ENCODE measurements around the gene EPHA2. TPM values are rescaled to one million over a fixed set of nuclear protein-coding genes. Genes with fewer than 3 reads are reported as not detected.
A peak's percentile ranks its signal among the peaks of the same experiment; 100 is the strongest.
"Not testable (repeated sequence)": the region's sequence is repeated elsewhere in the genome, so short reads cannot be mapped to it uniquely, and the experiment has no call there.

The EPHA2 gene
- polyA plus RNA-seq, 6 donors from 2014 or later, result not detected

GRCh38 chr1:16168622-16169360 is 12.9 kb upstream of the EPHA2 start:
- Mint-ChIP-seq H3K27ac (peak overlapping the region in 5 of 6 donors; percentile 43 to 91 (median 74)), H3K4me3 (peak overlapping the region; percentile 74 to 90 (median 84)), H3K36me3 (no peaks in the 10 kb centered on the region), H3K9me3 (peaks cover 0 to 1% (median 0%) of the 10 kb centered on the region in 7 donors), H3K4me1 (peaks cover 23 to 36% (median 35%) of the 10 kb centered on the region in 3 donors), H3K27me3 (peaks cover 0 to 21% (median 3%) of the 10 kb centered on the region in 3 donors)
- ATAC-seq (ENCODE audit: low read depth in 2 of 2) (peak; percentile 8 to 26), DNase-seq (no peak)

GRCh38 chr1:16168144-16168495 is 12.3 kb upstream of the EPHA2 start:
- peak overlapping the region; percentile 74 to 90 (median 84) for H3K4me3 Mint-ChIP-seq
- peaks cover 23 to 42% (median 30%) of the 10 kb centered on the region in 3 donors for H3K4me1 Mint-ChIP-seq
- DNase-seq; H3K9me3 Mint-ChIP-seq; H3K36me3 Mint-ChIP-seq; ATAC-seq (ENCODE audit: low read depth in 2 of 2): not testable (repeated sequence)
- H3K27me3 Mint-ChIP-seq, result peaks cover 0 to 15% (median 3%) of the 10 kb centered on the region in 3 donors
- H3K27ac Mint-ChIP-seq, result peak overlapping the region in 5 of 6 donors; percentile 43 to 91 (median 74)

- Mint-ChIP-seq H3K4me1 (peaks cover 25 to 48% (median 30%) of the 10 kb centered on the region in 3 donors), H3K27ac (peak overlapping the region in 2 of 6 donors; percentile 54 to 66), H3K4me3 (peak overlapping the region; percentile 74 to 90 (median 84)), H3K36me3 (no peaks in the 10 kb centered on the region), H3K27me3 (peaks cover 0 to 14% (median 3%) of the 10 kb centered on the region in 3 donors), H3K9me3 (peaks cover 0 to 1% (median 0%) of the 10 kb centered on the region in 7 donors)
- DNase-seq, result peak; percentile 82
- ATAC-seq (ENCODE audit: low read depth in 2 of 2), result peak; percentile 91 to 92
Observed at GRCh38 chr1:16167331-16168143, 11.7 kb upstream of the EPHA2 start.

- Mint-ChIP-seq H3K4me1 (peaks cover 30 to 57% (median 30%) of the 10 kb centered on the region in 3 donors), H3K27ac (peak overlapping the region in 3 of 6 donors; percentile 57 to 80 (median 80)), H3K4me3 (peak overlapping the region in 3 of 8 donors; percentile 7 to 68 (median 50)), H3K9me3 (peaks cover 0 to 1% (median 0%) of the 10 kb centered on the region in 7 donors), H3K36me3 (no peaks in the 10 kb centered on the region), H3K27me3 (peaks cover 0 to 8% (median 3%) of the 10 kb centered on the region in 3 donors)
- no peak for DNase-seq
- ATAC-seq (ENCODE audit: low read depth in 2 of 2), result no peak
Observed at GRCh38 chr1:16166117-16166516, 10.2 kb upstream of the EPHA2 start.

GRCh38 chr1:16165548-16165947 is 9.7 kb upstream of the EPHA2 start:
- peak overlapping the region in 3 of 8 donors; percentile 21 to 50 (median 31) for H3K4me3 Mint-ChIP-seq
- no peak for DNase-seq
- ATAC-seq (ENCODE audit: low read depth in 2 of 2), result no peak
- H3K27ac Mint-ChIP-seq, result peak overlapping the region in 4 of 6 donors; percentile 8 to 70 (median 27)
- H3K4me1 Mint-ChIP-seq, result peaks cover 30 to 56% (median 30%) of the 10 kb centered on the region in 3 donors
- no peaks in the 10 kb centered on the region for H3K36me3 Mint-ChIP-seq
- H3K9me3 Mint-ChIP-seq, result peaks cover 0 to 1% (median 0%) of the 10 kb centered on the region in 7 donors
- peaks cover 0 to 5% (median 3%) of the 10 kb centered on the region in 3 donors for H3K27me3 Mint-ChIP-seq

- Mint-ChIP-seq H3K4me3 (peak overlapping the region in 1 of 8 donors; percentile 69), H3K27me3 (peaks cover 0 to 5% (median 3%) of the 10 kb centered on the region in 3 donors), H3K27ac (peak overlapping the region in 3 of 6 donors; percentile 59 to 70 (median 60)), H3K9me3 (peaks cover 0 to 1% (median 0%) of the 10 kb centered on the region in 7 donors), H3K4me1 (peaks cover 30 to 56% (median 30%) of the 10 kb centered on the region in 3 donors), H3K36me3 (no peaks in the 10 kb centered on the region)
- DNase-seq, result no peak
- no peak for ATAC-seq (ENCODE audit: low read depth in 2 of 2)
Observed at GRCh38 chr1:16165073-16165364, 9.2 kb upstream of the EPHA2 start.

- Mint-ChIP-seq H3K4me1 (peaks cover 26 to 52% (median 30%) of the 10 kb centered on the region in 3 donors), H3K27me3 (peaks cover 0 to 5% (median 3%) of the 10 kb centered on the region in 3 donors), H3K9me3 (peaks cover 0 to 1% (median 0%) of the 10 kb centered on the region in 7 donors), H3K4me3 (peak overlapping the region in 4 of 8 donors; percentile 3 to 69 (median 35)), H3K36me3 (no peaks in the 10 kb centered on the region), H3K27ac (peak overlapping the region in 2 of 6 donors; percentile 26 to 70)
- DNase-seq, result no peak
- ATAC-seq (ENCODE audit: low read depth in 2 of 2), result no peak
Observed at GRCh38 chr1:16164213-16165072, 8.6 kb upstream of the EPHA2 start.

GRCh38 chr1:16163608-16164212 is 7.8 kb upstream of the EPHA2 start:
- not testable (repeated sequence) for H3K36me3 Mint-ChIP-seq
- H3K4me1 Mint-ChIP-seq, result peaks cover 19 to 44% (median 24%) of the 10 kb centered on the region in 3 donors

GRCh38 chr1:16162163-16162822 is 6.4 kb upstream of the EPHA2 start:
- H3K4me1 Mint-ChIP-seq, result peaks cover 15 to 40% (median 19%) of the 10 kb centered on the region in 3 donors
- H3K27me3 Mint-ChIP-seq, result peaks cover 0 to 6% (median 3%) of the 10 kb centered on the region in 3 donors
- H3K4me3 Mint-ChIP-seq, result peak overlapping the region in 6 of 8 donors; percentile 55 to 88 (median 74)
- peaks cover 0 to 1% (median 0%) of the 10 kb centered on the region in 7 donors for H3K9me3 Mint-ChIP-seq
- DNase-seq (no peak), ATAC-seq (ENCODE audit: low read depth in 2 of 2) (peak; percentile 60 to 63)
- H3K36me3 Mint-ChIP-seq, result no peaks in the 10 kb centered on the region
- H3K27ac Mint-ChIP-seq, result peak overlapping the region in 2 of 6 donors; percentile 19 to 57

More at GRCh38 chr1:16163608-16164212, 7.8 kb upstream of the EPHA2 start:
- DNase-seq; H3K9me3 Mint-ChIP-seq; H3K27me3 Mint-ChIP-seq; ATAC-seq (ENCODE audit: low read depth in 2 of 2): not testable (repeated sequence)
- peak overlapping the region in 3 of 8 donors; percentile 38 to 62 (median 47) for H3K4me3 Mint-ChIP-seq
- H3K27ac Mint-ChIP-seq, result peak overlapping the region in 1 of 6 donors; percentile 26

- Mint-ChIP-seq H3K4me3 (peak overlapping the region in 4 of 8 donors; percentile 25 to 72 (median 48)), H3K36me3 (no peaks in the 10 kb centered on the region), H3K27ac (peak overlapping the region in 1 of 6 donors; percentile 5), H3K4me1 (peaks cover 15 to 43% (median 19%) of the 10 kb centered on the region in 3 donors), H3K9me3 (peaks cover 0 to 1% (median 0%) of the 10 kb centered on the region in 7 donors), H3K27me3 (peaks cover 0 to 11% (median 3%) of the 10 kb centered on the region in 3 donors)
- DNase-seq (no peak), ATAC-seq (ENCODE audit: low read depth in 2 of 2) (no peak)
Observed at GRCh38 chr1:16161717-16162116, 5.8 kb upstream of the EPHA2 start.

GRCh38 chr1:16158993-16159831 is 3.3 kb upstream of the EPHA2 start:
- Mint-ChIP-seq H3K4me3 (peak overlapping the region in 1 of 8 donors; percentile 36), H3K27me3 (peaks cover 0 to 29% (median 6%) of the 10 kb centered on the region in 3 donors), H3K36me3 (no peaks in the 10 kb centered on the region), H3K4me1 (peaks cover 15 to 37% (median 26%) of the 10 kb centered on the region in 3 donors), H3K27ac (peak overlapping the region in 1 of 6 donors; percentile 65), H3K9me3 (no peaks in the 10 kb centered on the region)
- no peak for DNase-seq
- ATAC-seq (ENCODE audit: low read depth in 2 of 2), result no peak

All from naive B cell (primary cell).